ENCODE measurements around the gene SPATA20. TPM values are rescaled to one million over a fixed set of nuclear protein-coding genes. Genes with fewer than 3 reads are reported as not detected.

SPATA20 gene
- total RNA-seq, 1 donor from 2014 or later, result 70.2 TPM

DNA sequence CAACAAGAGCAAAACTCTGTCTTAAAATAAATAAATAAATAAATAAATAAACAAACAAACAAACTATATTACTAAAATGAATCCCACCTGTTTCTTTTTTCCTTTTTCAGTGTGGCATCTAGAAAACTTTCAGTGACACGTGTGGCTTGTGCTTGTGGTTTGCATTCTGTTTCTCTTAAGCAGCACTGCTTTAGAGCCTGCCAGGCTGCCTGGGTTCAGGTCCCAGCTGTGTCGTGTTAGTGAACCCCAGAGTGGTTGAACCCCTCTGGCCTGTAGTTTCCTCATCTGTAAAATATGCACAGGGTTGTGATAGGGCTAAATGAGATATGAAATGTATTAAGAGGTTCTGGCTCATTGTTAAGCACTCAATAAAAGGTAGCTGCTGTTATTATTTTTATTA, 26.5 kb upstream of the SPATA20 start:
- no peak for DNase-seq (ENCODE audit: low read depth)
- H3K4me3 ChIP-seq (ENCODE audit: low read depth, low read length), result no peak overlapping the region
- TF ChIP-seq, protein P1, sequence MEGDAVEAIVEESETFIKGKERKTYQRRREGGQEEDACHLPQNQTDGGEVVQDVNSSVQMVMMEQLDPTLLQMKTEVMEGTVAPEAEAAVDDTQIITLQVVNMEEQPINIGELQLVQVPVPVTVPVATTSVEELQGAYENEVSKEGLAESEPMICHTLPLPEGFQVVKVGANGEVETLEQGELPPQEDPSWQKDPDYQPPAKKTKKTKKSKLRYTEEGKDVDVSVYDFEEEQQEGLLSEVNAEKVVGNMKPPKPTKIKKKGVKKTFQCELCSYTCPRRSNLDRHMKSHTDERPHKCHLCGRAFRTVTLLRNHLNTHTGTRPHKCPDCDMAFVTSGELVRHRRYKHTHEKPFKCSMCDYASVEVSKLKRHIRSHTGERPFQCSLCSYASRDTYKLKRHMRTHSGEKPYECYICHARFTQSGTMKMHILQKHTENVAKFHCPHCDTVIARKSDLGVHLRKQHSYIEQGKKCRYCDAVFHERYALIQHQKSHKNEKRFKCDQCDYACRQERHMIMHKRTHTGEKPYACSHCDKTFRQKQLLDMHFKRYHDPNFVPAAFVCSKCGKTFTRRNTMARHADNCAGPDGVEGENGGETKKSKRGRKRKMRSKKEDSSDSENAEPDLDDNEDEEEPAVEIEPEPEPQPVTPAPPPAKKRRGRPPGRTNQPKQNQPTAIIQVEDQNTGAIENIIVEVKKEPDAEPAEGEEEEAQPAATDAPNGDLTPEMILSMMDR (conservative IDR thresholded peaks at IDR 0.05; ENCODE audit: low read depth, low read length), result no peak

DNA sequence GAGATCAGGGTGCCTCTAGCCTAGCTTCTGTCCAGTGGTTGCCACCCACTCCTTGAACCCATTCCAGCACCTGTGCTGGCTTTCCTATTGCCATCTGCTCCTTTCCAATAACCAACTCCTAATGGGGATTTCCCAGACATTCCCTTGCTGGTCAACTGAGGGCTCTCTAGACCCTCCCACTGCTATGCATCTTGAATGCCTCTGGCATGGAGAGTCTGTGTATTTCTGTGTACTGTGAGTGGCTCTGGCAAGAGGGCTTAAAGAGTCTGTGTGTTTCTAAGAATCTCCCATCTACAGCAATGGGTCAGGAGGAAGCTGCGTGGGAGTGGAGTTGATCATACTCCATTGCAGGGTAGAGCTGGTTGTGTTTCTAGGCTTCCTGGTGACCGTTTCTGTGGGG, 25.5 kb upstream of the SPATA20 start:
- no peak overlapping the region for H3K4me3 ChIP-seq (ENCODE audit: low read depth, low read length)
- TF ChIP-seq, protein P1 (conservative IDR thresholded peaks at IDR 0.05; ENCODE audit: low read depth, low read length), result no peak
- no peak for DNase-seq (ENCODE audit: low read depth)

DNA sequence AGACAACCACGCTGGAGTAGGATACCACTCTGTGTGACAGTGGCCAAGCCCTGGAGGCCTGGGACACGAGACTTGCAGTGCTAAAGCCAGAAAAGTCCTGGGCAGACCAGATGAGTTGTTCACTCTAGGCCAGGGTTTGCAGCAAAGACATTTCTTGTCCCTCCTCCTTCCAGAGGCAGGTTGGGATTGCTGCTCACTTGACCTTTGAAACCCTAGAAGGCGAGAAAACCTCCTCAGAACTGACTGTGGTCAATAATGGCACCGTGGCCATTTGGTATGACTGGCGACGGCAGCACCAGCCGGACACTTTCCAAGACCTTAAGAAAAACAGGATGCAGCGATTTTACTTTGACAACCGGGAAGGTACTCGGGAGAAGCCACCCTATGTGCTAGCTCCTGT, 24.2 kb upstream of the SPATA20 start:
- DNase-seq (ENCODE audit: low read depth), result no peak
- H3K4me3 ChIP-seq (ENCODE audit: low read depth, low read length), result no peak overlapping the region
- TF ChIP-seq, protein P1 (conservative IDR thresholded peaks at IDR 0.05; ENCODE audit: low read depth, low read length), result no peak

DNA sequence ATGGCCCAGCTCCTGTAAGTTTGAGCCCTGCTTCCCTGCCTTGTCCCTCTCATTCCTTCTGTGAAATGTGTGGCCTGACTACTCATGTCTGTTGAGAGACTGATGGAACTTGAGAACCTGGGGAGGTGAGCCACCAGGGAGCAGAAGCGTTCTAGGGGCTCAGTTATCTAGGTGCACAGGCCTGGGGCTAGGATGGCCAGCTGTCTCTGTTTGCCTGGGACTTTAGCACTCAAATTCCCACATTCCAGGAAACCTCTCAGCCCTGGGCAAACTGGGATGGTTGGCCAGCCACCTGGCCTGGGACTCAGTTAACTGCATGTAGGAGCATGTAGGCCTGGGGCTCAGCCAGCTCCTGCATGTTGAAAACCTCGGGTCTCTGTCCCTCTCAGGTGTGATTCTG, 23.8 kb upstream of the SPATA20 start:
- no peak overlapping the region for H3K4me3 ChIP-seq (ENCODE audit: low read depth, low read length)
- DNase-seq (ENCODE audit: low read depth), result no peak
- TF ChIP-seq, protein P1 (conservative IDR thresholded peaks at IDR 0.05; ENCODE audit: low read depth, low read length), result no peak

DNA sequence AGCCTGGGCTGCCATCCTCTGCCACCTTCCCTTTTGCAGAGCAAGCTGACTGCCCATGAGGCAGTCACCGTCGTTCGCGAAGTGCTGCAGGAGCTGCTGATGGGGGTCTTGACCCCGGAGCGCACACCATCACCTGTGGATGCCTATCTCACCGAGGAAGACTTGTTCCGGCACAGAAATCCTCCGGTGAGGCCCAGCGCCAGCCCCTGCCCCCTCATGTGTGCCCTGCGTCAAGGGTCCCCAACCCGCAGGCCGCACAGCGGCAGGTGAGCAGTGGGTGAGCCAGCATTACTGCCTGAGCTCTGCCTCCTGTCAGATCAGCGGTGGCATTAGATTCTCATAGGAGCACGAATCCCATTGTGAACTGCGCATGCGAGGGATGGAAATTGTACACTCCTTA, 22.1 kb upstream of the SPATA20 start:
- H3K4me3 ChIP-seq (ENCODE audit: low read depth, low read length), result no peak overlapping the region
- TF ChIP-seq, protein P1 (conservative IDR thresholded peaks at IDR 0.05; ENCODE audit: low read depth, low read length), result no peak
- DNase-seq (ENCODE audit: low read depth), result no peak

DNA sequence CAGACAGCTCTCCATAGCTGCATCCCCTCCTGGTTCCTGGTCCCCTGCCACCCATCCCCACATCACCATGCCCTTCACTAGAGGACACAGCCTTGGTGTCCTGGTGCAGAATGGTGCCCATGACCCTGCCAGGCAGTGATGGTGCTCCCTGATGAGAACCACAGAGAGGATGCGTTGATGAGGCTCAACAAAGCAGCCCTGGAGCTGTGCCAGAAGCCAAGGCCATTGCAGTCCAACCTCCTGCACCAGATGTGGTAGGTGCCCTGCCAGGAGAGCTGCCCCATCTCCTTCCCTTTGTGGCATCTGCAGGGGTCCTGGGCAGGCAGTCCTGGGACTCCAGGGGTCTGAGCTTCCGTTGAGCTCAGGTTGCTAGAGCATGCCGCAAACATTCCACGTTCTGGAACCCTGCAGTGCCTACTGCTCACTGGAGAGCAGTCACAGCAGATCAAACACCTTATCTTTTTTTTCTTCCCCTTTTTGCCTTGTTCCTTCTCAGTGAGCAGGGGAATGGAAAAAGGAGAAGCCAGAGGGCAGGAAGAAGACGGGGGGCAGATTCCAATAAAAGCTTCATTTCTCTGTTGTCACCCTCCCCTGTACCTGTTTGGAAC, 19.7 kb upstream of the SPATA20 start:
- TF ChIP-seq, protein P1 (conservative IDR thresholded peaks at IDR 0.05; ENCODE audit: low read depth, low read length), result no peak
- DNase-seq (ENCODE audit: low read depth), result no peak
- no peak overlapping the region for H3K4me3 ChIP-seq (ENCODE audit: low read depth, low read length)

DNA sequence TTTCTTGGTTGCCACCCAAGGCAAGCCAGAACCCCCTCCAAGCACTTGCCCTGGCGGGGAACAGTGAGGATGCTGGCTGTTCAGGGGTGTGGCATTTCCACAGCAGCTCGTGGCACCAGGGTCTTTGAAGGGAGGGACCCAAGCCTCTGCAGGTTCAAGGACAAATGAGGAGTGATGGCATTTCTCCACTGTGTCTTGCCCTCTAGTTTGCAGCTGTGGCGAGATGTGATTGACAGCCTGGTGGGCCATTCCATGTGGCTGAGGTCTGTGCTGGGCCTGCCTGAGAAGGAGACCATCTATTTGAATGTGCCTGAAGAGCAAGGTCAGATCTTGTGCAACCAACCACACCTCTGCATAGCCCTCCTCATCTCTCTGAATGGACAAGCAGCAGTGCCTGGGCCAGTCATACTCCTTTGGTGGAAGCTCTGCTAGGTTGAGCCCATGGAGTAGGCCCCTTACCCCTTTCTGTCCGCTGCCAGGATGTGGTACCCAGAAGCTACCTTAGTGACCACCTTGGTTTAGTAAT, 19.0 kb upstream of the SPATA20 start:
- DNase-seq (ENCODE audit: low read depth), result no peak
- TF ChIP-seq, protein P1 (conservative IDR thresholded peaks at IDR 0.05; ENCODE audit: low read depth, low read length), result no peak
- H3K4me3 ChIP-seq (ENCODE audit: low read depth, low read length), result no peak overlapping the region
